Stimulated activated CD8-positive, alpha-beta memory T cell treated with anti-CD3 and anti-CD28 coated beads, Interleukin-7, amount 100 ng/mL, for 4 hours (primary cell): Measurements from ENCODE around the gene GPAM.
"Not testable (repeated sequence)": the region's sequence is repeated elsewhere in the genome, so short reads cannot be mapped to it uniquely, and the experiment has no call there.

Experiments used
- DNase-seq, 2 donors: peaks; one replicate each; pipeline ENCODE4 v3.0.0-alpha.2; 2020; ENCODE audit warnings: low read depth in 2 of 2

The GPAM gene

DNA sequence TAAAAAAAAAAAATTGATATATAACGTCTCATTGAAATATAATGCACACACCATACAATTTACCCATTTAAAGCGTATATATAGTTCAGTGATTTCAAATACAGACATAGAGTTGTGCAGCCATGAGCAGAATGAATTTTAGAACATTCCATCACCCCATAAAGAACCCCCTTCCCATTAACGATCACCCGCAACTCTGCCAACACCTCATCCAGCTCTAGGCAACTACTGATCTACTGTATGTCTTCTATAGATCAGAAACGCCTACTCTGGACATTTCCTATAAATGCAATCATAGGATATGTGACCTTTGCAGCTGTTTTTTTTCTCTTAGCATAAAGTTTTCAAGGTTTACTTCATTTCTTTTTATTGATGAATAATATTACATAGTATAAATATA is 33.4 kb upstream of the GPAM start:
- no peak for DNase-seq

DNA sequence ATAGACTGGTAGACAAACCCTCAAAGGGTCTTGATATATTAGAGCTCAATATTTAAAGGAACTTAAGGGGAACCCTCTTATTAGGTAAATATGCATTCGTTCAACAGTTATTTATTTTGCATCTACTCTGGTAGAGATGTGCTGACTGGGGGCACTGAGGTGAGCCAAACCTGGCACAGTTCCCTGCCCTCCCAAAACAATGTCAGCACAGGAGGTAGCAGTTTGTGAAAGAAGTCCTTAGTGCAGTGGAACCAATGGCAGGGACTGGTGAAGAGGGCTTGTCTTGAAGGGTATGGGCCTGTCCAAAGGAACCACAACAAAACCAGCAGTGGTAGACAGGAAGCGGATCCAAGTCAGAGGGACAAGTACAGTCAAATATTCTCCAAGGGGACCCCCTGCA is 32.6 kb upstream of the GPAM start:
- no peak for DNase-seq

GRCh38 chr10:112215342-112215774 is 31.8 kb upstream of the GPAM start:
- DNase-seq = no peak

GRCh38 chr10:112214298-112214926 is 30.8 kb upstream of the GPAM start:
- DNase-seq = no peak

DNA sequence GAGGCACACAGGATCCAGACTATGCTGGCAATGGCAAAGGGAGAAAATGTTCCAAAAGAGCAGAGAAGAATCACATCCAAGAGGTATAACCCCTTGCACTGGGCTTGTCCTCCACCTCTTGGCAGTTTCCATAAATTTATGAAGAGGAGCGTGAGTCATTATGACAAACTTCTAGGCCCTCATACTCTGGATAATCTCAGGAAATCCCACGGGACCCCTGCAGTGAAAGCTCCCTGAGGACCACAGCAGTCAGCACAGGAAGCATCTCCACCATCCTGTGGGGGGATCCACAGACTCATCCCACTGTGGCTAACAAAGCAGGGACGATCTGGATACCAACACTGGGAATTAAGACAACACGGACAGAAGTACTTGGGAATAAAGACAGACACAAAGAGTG is 30.3 kb upstream of the GPAM start:
- DNase-seq = no peak

DNA sequence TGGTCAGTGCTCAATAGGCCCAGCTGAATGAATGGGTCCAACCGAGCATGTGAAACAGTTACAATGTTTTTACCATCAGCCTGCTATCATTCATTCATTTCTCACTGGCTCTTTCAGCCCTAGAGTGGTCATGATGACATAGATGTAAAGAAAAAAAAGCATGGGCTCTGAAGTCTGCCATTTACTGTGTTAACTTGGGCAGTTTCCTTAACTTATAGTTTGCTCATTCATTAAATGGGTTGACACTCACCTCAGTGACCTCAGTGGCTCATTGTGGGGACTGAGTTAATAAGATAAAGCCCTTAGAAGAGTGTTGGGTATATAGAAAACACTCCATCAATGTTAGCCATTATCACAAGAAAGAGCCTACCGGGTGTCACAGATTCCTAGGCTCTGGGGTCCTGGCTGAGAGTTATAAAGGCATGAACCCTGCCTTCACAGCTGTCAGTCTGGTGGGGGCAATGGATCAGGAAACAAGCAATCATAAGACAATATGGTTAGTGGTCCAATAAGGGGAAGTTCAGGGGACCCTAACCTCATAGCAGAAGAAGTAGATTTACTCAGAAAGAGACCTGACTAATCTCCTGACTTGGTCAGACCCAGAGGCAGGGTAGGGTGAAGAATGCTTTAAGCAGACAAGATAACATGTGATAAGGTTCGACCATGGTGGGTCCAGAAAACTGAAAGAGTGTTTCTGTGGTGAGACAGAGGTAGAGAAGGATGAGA is 29.7 kb upstream of the GPAM start:
- no peak for DNase-seq

DNA sequence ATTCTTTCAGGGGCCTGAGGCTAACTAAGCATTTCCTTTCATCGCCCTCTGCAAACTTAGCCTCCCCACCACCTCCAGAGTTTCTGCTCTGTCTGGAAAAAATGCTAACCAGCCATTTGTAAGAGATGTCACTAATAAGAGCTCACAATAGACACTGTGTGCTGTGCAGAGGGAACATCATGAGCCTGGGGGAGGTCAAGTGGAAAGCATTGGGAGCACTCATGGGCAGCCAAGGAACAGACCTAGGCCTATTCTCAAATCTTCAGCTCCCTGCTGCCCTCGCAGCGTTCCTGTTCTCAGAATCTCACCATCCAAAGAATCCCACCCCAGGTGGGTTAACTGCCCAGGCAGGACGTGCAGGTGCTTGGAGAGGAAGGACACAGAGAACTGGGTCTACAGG is 27.1 kb upstream of the GPAM start:
- DNase-seq = no peak

DNA sequence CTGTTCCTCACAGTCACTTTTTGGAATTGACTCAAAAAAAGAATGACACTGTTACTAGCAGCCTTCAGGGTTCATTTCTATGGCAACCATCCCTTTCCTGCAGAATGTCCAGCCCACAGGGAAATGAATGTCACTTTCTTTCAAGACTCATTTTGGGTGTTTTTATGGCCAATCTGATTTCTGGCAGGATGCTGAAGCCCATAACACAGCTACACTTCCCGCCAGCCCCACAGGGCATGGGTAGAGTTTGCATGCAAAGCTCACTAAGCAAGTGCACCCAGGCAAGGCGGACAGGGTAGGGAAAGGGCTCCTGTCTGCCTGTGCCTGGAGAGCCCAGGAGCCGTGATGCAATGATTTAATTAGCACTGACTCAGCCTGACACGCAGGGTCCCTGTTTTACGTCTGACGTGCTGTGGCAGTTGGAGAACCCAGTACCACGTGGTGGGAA is 26.1 kb upstream of the GPAM start:
- DNase-seq = no peak

GRCh38 chr10:112208997-112209396 is 25.4 kb upstream of the GPAM start:
- DNase-seq = no peak

DNA sequence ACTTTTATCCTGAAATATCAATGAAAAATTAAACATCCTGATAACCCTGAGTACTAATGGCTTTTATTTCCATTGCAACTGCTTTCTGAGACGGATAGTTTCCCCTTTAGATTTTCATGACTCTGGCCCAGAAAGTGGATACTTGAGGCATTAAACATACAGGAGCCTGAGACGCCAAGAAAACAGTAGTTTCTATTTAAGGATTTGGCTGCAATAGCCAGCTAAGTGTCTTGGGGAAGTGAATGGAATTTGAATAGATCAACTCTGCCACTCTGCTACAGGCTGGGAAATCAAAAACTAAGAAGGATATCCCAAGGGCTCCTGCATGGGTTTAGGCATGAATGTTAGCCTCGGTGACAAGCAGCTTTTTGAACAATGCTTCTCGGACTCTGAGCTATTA is 24.7 kb upstream of the GPAM start:
- no peak for DNase-seq

DNA sequence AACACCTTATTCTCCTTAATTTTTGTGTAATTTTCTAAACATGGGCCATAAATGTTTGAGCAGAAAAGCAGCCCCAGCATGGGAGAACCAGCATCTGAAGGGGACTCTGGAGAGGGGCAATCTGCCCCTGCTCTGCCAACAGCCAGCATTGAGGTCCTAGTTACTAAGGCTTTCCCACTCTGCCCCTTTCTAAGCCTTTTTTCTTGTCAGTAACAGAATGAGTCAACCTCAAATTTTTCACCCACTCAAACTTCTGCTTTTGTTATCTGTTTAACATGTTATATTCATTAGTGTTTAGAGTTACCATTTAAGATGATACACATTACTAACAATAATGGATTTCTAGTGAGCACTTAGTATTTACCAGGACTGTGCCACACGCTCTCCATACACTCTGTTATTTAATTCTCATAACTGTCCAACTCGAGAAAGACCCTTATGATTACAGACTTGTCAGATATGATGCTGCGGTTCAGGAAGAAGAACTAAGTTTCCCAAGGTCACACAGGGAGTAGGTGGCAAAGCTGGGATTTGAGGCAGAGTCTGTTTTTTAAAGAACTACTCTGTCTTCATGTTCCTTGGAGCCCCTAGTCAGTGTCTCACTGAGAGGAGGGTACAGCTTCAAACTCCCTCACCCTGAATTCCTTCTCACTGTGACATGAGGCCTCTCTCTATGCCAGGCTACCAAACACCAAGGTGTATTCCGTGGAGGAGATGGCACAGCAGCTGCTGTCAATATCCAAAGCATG is 19.9 kb upstream of the GPAM start:
- DNase-seq = no peak

DNA sequence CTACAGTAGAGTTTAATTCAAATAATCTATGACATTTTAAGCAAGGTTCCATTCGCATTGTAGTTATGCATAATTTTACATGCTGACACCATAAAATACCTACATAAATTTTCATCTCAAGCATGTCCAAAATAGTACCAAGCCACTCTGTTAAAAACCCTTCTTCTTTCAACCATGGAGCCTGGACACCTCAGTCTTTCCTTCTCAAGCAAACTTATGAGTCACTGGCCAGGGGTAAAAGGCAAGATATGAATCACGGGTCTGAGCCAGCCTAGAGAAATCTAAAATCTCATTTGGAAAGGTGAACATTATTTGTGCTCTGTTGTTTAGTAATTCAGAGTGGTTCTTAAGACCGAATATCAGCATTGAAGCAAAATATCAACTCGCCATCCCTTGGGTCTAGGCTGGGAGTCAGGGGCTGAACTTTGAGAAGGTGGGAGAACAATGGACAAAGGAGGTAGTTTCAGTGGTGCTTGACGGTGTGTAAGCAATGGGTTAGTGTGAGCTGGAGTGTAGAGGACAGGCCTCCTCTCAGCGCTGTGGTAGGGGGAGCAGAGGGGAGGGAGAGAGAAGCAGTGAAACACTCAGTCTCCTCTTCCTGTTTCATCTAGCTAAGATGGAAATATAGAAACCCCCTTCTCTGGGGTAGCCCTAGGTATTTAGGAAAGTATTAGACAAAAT is 19.1 kb upstream of the GPAM start:
- DNase-seq = no peak

DNA sequence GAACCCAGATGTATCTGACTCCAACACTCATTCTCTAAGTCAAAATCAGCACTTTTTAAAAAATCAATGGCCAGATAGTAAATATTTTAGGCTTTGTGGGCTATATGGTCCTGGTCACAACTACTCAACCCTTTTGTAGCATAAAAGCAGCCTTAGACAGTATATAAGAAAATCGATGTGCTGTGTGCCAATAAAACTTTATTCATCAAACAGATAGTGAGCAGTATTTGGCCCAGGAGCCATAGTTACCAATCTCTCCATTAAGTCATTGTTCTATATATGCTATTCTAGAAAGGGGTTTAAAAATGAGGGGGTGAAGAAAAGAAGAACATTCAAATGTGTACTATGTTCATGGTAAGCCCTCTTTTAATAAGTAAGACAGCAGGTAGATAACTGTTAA is 18.5 kb upstream of the GPAM start:
- no peak for DNase-seq

- no peak for DNase-seq
Measured at GRCh38 chr10:112201334-112201733, 17.8 kb upstream of the GPAM start.

GRCh38 chr10:112200259-112200658 is 16.7 kb upstream of the GPAM start:
- not testable (repeated sequence) for DNase-seq

GRCh38 chr10:112197662-112198061 is 14.1 kb upstream of the GPAM start:
- DNase-seq = not testable (repeated sequence)

- no peak for DNase-seq
Measured at GRCh38 chr10:112195224-112195623, 11.7 kb upstream of the GPAM start.

DNA sequence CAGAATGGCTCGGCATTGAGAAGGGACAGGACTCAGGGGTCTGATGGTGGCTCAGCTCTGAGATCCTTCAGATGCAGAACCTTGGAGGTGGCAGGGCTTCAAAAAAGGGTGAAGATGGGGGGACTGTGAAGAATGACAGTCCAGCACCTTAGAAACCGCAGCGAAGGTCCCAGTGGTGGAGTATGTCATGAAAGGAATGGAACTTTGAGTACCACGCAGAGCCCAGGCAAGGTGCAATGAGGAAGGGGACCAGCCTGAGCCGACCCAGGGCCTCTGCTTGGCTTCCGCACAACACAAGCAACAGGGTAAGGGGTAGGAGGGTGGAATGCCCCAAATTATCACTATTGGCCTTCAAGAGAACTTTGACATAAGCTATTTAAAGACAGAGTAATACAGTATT is 8.2 kb upstream of the GPAM start:
- DNase-seq = no peak

DNA sequence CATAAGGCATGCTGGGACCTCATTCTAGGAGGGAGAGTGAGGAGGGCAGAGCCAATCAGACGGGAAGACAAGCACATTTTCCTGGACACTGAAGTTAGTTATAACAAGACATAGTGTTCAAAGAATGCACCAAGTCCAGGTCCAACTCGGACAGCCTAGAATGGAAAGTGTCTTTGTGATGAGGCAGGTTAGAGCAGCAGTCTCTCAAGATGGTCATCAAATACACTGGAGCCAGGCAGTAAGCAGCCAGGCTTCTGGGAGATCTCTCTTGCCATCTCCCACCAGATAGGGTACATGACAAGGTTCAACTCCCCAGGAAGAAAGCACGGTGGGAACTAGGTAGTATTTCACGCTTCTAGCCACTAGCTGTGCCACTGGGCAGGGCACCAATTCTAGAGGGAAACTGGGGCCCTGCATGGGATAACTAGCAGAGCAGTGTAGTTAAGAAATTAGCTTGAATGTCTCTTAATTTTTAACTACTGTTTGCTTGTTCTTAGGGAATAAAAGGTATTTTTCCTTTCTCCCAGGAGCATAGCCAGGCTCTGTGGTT is 7.6 kb upstream of the GPAM start:
- DNase-seq = no peak

DNA sequence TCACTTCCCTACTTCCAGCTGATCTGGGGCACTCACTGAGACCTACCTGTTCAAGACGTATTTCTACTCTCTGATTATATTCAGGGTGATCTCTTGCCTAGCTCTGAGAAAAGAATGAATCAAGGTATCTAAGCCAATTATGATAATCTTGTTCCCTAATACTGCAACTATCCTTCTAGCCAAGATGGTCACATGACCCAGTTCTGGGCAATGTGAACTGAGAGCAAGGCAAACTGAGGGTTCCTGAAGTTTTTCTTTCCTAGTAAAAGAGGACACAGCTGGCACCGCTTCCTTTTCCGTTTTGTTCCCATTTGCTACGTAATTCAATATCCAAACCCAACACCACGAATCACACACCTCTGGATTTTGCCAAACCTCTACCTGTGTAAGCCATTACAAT is 5.9 kb upstream of the GPAM start:
- no peak for DNase-seq

DNA sequence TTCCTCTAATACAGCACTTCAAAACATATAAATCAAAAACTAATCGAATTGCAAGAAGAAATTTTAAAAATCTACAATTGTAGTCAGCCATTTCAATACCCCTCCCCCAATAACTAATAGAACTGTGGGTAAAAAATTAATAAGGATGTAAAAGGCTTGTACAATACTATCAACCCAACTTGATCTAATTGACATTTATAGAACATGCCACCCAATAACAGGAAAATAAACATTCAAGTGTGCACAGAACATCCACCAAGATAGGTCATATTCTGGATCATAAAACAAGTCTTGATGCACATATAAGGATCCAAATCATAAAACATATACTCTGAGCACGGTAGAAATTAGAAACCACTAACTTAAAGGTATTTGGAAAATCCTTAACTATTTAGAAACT is 4.0 kb upstream of the GPAM start:
- no peak for DNase-seq

DNA sequence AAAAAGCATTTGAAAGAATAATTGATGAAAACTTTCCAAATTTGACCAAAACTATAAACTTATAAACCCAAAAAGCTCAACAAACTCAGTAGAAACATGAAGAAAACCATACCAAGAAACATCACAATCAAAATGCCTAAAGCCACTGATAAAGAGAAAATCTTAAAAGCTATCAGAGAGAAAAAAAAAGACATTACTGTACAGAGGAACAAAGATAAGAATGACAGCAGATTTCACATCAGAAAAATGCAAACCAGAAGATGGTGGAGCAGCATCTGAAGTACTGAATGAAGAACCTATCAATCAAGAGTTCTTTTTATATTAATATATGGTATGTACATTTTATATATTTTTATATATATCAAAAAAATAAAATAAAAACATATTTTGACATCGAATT is 2.4 kb upstream of the GPAM start:
- DNase-seq = no peak
